SU-DHL-6 (cell line): Measurements from ENCODE around the gene MED20.

Experiments
- EZH2phosphoT487 ChIP-seq: fragments of 200-600 bp; sonication (generic), shearing (Covaris generic); conservative IDR thresholded peaks from 2 replicates; pipeline ENCODE4 v1.6.1; 2018; ENCODE audit warnings: mild to moderate bottlenecking, antibody characterized with exemption, low read length, moderate library complexity, mixed read lengths
- TF ChIP-seq, protein P1 (sequence below): fragments of 200-600 bp; sonication (generic); IDR thresholded peaks from one replicate; pipeline ENCODE4 v1.5.1; 2017; ENCODE audit warnings: antibody characterized with exemption, mild to moderate bottlenecking, low read length, moderate library complexity; ENCODE audit not compliant: insufficient read depth, poor library complexity, severe bottlenecking

DNA sequence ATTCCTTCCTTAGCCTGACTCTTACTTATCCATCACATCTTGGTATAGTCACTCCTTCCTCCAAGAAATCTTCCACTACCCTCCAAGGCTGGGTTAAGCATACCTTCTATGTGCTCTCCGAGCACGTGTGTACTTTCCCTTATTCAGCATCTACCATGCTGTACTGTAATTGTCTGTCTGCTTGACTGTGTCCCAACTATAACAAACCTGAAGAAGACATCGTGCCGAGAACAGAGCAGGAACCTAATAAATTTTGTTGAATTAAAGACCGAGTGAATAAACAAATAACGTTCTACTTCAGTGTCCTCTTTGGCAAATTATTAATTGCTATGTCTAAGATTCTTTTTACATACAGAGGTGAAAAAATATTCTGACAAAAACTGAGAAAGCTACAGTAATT, 61.6 kb downstream of the MED20 start:
- TF ChIP-seq, protein P1, sequence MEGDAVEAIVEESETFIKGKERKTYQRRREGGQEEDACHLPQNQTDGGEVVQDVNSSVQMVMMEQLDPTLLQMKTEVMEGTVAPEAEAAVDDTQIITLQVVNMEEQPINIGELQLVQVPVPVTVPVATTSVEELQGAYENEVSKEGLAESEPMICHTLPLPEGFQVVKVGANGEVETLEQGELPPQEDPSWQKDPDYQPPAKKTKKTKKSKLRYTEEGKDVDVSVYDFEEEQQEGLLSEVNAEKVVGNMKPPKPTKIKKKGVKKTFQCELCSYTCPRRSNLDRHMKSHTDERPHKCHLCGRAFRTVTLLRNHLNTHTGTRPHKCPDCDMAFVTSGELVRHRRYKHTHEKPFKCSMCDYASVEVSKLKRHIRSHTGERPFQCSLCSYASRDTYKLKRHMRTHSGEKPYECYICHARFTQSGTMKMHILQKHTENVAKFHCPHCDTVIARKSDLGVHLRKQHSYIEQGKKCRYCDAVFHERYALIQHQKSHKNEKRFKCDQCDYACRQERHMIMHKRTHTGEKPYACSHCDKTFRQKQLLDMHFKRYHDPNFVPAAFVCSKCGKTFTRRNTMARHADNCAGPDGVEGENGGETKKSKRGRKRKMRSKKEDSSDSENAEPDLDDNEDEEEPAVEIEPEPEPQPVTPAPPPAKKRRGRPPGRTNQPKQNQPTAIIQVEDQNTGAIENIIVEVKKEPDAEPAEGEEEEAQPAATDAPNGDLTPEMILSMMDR: no peak
- TF ChIP-seq EZH2phosphoT487: no peak
